Upper lobe of right lung (tissue), 1 donor: ENCODE data around the gene STOM. TPM values are rescaled to one million over a fixed set of nuclear protein-coding genes. Genes with fewer than 3 reads are reported as not detected.

Source experiments
- ATAC-seq: fragments of 200-7000 bp; cut with Tn5 transposase; one replicate; pipeline ENCODE4 v1.9.1; 2020; ENCODE audit warnings: mild to moderate bottlenecking, moderate library complexity
- DNase-seq: peaks from one replicate; pipeline ENCODE4 v3.0.0-alpha.2; 2020
- H3K27ac ChIP-seq: fragments of 200-600 bp; one replicate; pipeline ENCODE4 v1.8.0; 2022
- H3K27me3 ChIP-seq: fragments of 200-600 bp; one replicate; pipeline ENCODE4 v1.8.0; 2022; ENCODE audit warnings: mild to moderate bottlenecking
- H3K36me3 ChIP-seq: fragments of 200-600 bp; one replicate; pipeline ENCODE4 v1.8.0; 2022
- H3K4me1 ChIP-seq: fragments of 200-600 bp; one replicate; pipeline ENCODE4 v1.8.0; 2022
- H3K4me3 ChIP-seq: fragments of 200-600 bp; one replicate; pipeline ENCODE4 v1.8.0; 2022; ENCODE audit warnings: mild to moderate bottlenecking
- H3K9me3 ChIP-seq: fragments of 200-600 bp; one replicate; pipeline ENCODE4 v1.8.0; 2022
- CTCF ChIP-seq: fragments of 200-600 bp; IDR thresholded peaks from one replicate; pipeline ENCODE4 v1.8.0; 2022; ENCODE audit warnings: antibody characterized with exemption
- intact Hi-C: fragments of 100-400 bp; cut with DNase I; formaldehyde crosslinking; loops from one replicate; pipeline ENCODE4 v1.11.0; 2022
- total RNA-seq: library from RNA; stranded (reverse); fragmentation: NEBNext Ultra II Directional; extraction: Animal tissue kit (Norgen Biotek cat#: 25700); gene quantifications from one replicate; pipeline ENCODE4 v1.2.1, GENCODE V29; 2021
- donor health status: DM: no; HTN: yes; CAD: no; lungs with severe emphysema.

Gene STOM
- total RNA-seq, 1 donor from 2014 or later, result 595 TPM

- no peaks in the 10 kb centered on the region for H3K9me3 ChIP-seq
- H3K4me1 ChIP-seq, result peaks cover 8% of the 10 kb centered on the region
- ATAC-seq, result no peak
- H3K27me3 ChIP-seq, result no peaks in the 10 kb centered on the region
- peak overlapping the region; percentile 61 for H3K27ac ChIP-seq
- no peak for TF ChIP-seq CTCF
- peaks cover 81% of the 10 kb centered on the region for H3K36me3 ChIP-seq
- intact Hi-C loops, result no loop called here
- DNase-seq, result no peak
- H3K4me3 ChIP-seq, result no peak overlapping the region
Measured at GRCh38 chr9:121331549-121331948, 38.5 kb downstream of the STOM start.

DNA sequence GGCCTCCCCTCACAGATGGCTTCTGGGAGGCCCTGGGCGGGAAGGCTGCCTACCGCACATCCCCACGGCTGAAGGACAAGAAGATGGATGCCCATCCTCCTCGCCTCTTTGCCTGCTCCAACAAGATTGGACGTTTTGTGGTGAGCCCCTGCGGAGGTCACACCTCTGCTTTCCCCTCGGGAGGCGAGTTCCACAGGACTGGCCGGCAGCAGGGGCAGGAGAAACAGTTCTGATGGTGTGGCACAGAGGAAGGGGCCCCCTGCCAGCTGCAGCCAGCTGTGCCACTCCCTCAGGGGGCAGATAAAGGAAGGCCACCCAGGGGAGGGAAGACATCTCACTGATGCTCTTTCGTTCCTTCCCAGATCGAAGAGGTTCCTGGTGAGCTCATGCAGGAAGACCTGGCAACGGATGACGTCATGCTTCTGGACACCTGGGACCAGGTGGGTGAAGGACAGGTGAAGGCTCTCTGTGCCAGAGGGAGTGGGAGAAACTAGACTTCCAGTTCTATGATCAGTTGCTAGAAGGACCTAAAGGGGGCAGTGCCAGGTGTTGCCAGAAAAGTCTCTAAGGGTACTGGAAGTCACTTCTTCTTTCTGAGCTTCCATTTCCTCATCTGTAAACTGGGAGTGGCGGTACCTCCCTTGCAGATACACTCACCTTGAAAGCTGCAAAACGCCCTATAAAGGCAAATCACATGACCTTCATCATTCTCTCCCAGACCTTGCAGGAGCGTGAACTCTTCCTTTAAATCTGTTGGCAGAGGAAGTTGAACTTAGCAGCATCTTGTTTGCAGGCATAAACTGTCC lies 41.0 kb downstream of the STOM start:
- intact Hi-C loops, result no loop called here
- Histone ChIP-seq H3K4me1 (peaks cover 19% of the 10 kb centered on the region), H3K36me3 (peaks cover 91% of the 10 kb centered on the region), H3K9me3 (no peaks in the 10 kb centered on the region), H3K27me3 (no peaks in the 10 kb centered on the region), H3K4me3 (no peak overlapping the region), H3K27ac (no peak overlapping the region)
- ATAC-seq, result no peak
- no peak for DNase-seq
- no peak for TF ChIP-seq CTCF

- intact Hi-C loops, result no loop called here
- H3K4me1 ChIP-seq, result peaks cover 24% of the 10 kb centered on the region
- no peak for DNase-seq
Measured at GRCh38 chr9:121328476-121328875, 41.6 kb downstream of the STOM start.

DNA sequence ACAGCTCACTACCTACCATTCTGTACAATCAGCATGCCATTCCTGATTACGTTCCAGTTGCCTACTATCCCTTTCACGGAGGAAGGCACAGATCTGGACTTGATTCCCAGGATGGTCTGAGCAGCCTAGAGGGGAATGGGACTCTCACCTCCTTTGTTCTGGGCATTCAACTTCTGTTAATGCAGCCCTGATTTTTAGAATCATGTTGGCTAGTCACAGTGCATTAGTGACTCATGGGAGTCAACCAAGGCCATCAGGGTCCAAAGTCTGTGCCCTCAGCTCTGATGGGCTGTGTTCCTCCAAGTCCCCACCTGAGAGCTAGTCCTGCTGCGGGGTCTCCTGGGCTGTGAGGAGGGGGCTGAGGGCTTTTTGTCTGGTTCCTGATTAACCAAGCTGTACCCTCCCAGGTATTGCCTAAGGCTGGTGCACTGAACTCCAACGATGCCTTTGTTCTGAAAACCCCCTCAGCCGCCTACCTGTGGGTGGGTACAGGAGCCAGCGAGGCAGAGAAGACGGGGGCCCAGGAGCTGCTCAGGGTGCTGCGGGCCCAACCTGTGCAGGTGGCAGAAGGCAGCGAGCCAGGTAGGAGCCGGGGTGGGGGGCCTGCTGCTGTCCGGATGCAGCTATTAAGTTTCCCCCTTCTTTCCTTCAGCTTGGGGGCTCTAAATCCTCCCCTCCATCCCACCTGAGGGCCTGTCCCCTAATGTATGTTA lies 43.0 kb downstream of the STOM start:
- DNase-seq, result no peak
- no peak overlapping the region for H3K4me3 ChIP-seq

More at GRCh38 chr9:121328476-121328875, 41.6 kb downstream of the STOM start:
- peak overlapping the region; percentile 24 for H3K27ac ChIP-seq
- no peak for TF ChIP-seq CTCF
- no peak overlapping the region for H3K4me3 ChIP-seq
- no peak for ATAC-seq
- H3K36me3 ChIP-seq, result peaks cover 91% of the 10 kb centered on the region
- no peaks in the 10 kb centered on the region for H3K9me3 ChIP-seq
- no peaks in the 10 kb centered on the region for H3K27me3 ChIP-seq

More for the DNA sequence above, 43.0 kb downstream of the STOM start:
- no peak for TF ChIP-seq CTCF
- Histone ChIP-seq H3K36me3 (peaks cover 89% of the 10 kb centered on the region), H3K27ac (peak overlapping the region; percentile 79), H3K27me3 (no peaks in the 10 kb centered on the region), H3K4me1 (peaks cover 38% of the 10 kb centered on the region), H3K9me3 (no peaks in the 10 kb centered on the region)
- intact Hi-C loops, result no loop called here
- no peak for ATAC-seq
